Neuronal stem cell (in vitro differentiated cells): ENCODE measurements around the gene NECTIN3.

Source experiments
- DNase-seq: peaks from one replicate; pipeline ENCODE4 v3.0.0-alpha.2; 2013; ENCODE audit warnings: low spot score
- H2AFZ ChIP-seq: one replicate; pipeline ENCODE4 v1.6.1; 2013; ENCODE audit warnings: mild to moderate bottlenecking, low read length, inconsistent platforms
- H2AK5ac ChIP-seq: 2 replicates; pipeline ENCODE4 v1.6.1; 2013; ENCODE audit warnings: low read depth, mild to moderate bottlenecking, inconsistent platforms, low read length, moderate library complexity, mixed read lengths
- H2BK120ac ChIP-seq: 2 replicates; pipeline ENCODE4 v1.6.1; 2013; ENCODE audit warnings: low read depth, mild to moderate bottlenecking, inconsistent platforms, low read length, moderate library complexity, mixed read lengths
- H2BK12ac ChIP-seq: one replicate; pipeline ENCODE4 v1.6.1; 2013; ENCODE audit warnings: low read length, inconsistent platforms
- H2BK15ac ChIP-seq: 2 replicates; pipeline ENCODE4 v1.6.1; 2013; ENCODE audit warnings: mild to moderate bottlenecking, low read length, inconsistent platforms, mixed read lengths
- H2BK5ac ChIP-seq: one replicate; pipeline ENCODE4 v1.6.1; 2013; ENCODE audit warnings: inconsistent platforms, mild to moderate bottlenecking, low read length, moderate library complexity
- H3K14ac ChIP-seq: one replicate; pipeline ENCODE4 v1.6.1; 2013; ENCODE audit warnings: low read length, inconsistent platforms
- H3K18ac ChIP-seq: 2 replicates; pipeline ENCODE4 v1.6.1; 2013; ENCODE audit warnings: low read length, inconsistent platforms
- H3K23ac ChIP-seq: 2 replicates; pipeline ENCODE4 v1.6.1; 2013; ENCODE audit warnings: low read depth, mild to moderate bottlenecking, mixed read lengths, low read length, inconsistent platforms; ENCODE audit not compliant: poor library complexity
- H3K27ac ChIP-seq: replicated peaks from 3 replicates; pipeline ENCODE4 v1.5.1; 2013; ENCODE audit warnings: low read length, inconsistent platforms
- H3K27me3 ChIP-seq, 3 experiments: 2 replicates each; pipeline ENCODE4 v1.6.1; 2013; ENCODE audit warnings: low read length in 3 of 3, mild to moderate bottlenecking in 2 of 3, inconsistent platforms in 1 of 3, low read depth in 1 of 3, mixed read lengths in 1 of 3, moderate library complexity in 1 of 3; ENCODE audit not compliant: control insufficient read depth in 3 of 3, insufficient read depth in 3 of 3
- H3K36me3 ChIP-seq, 2 donors: replicated peaks in 1 of 2; 2 replicates each; pipeline ENCODE4 v1.6.1; 2013; ENCODE audit warnings: low read length in 2 of 2; ENCODE audit not compliant: control insufficient read depth in 2 of 2, insufficient read depth in 2 of 2
- H3K4ac ChIP-seq: 2 replicates; pipeline ENCODE4 v1.6.1; 2013; ENCODE audit warnings: inconsistent platforms, mild to moderate bottlenecking, low read length, moderate library complexity
- H3K4me1 ChIP-seq, 2 donors: 1 replicate in 1 of 2; 2 replicates in 1 of 2; pipeline ENCODE4 v1.6.1; 2013; ENCODE audit warnings: low read length in 2 of 2, low read depth in 1 of 2; ENCODE audit not compliant: control insufficient read depth in 2 of 2, insufficient read depth in 1 of 2
- H3K4me2 ChIP-seq: one replicate; pipeline ENCODE4 v1.6.1; 2013; ENCODE audit warnings: mild to moderate bottlenecking, low read length, inconsistent platforms; ENCODE audit not compliant: insufficient read depth, poor library complexity, severe bottlenecking
- H3K4me3 ChIP-seq, 2 donors: 2 replicates each; pipeline ENCODE4 v1.5.1; 2013; ENCODE audit warnings: low read length in 2 of 2, mild to moderate bottlenecking in 2 of 2, inconsistent platforms in 1 of 2, moderate library complexity in 1 of 2
- H3K79me1 ChIP-seq: one replicate; pipeline ENCODE4 v1.6.1; 2013; ENCODE audit warnings: low read depth, mild to moderate bottlenecking, inconsistent platforms, low read length, moderate library complexity
- H3K9ac ChIP-seq: one replicate; pipeline ENCODE4 v1.6.1; 2013; ENCODE audit warnings: mild to moderate bottlenecking, low read depth, low read length, inconsistent platforms; ENCODE audit not compliant: poor library complexity
- H3K9me3 ChIP-seq, 2 donors: replicated peaks in 1 of 2; 2 replicates each; pipeline versions ENCODE3 to v1.6.1; 2013; ENCODE audit warnings: low read length in 2 of 2, mild to moderate bottlenecking in 2 of 2, inconsistent platforms in 1 of 2, low read depth in 1 of 2, mixed read lengths in 1 of 2, moderate library complexity in 1 of 2; ENCODE audit not compliant: control insufficient read depth in 2 of 2, insufficient read depth in 1 of 2
- H4K8ac ChIP-seq: one replicate; pipeline ENCODE4 v1.6.1; 2013; ENCODE audit warnings: low read depth, mild to moderate bottlenecking, inconsistent platforms, low read length, moderate library complexity
- H4K91ac ChIP-seq: one replicate; pipeline ENCODE4 v1.6.1; 2013; ENCODE audit warnings: low read length, low read depth, mild to moderate bottlenecking, inconsistent platforms; ENCODE audit not compliant: poor library complexity
- WGBS, 2 donors: extraction: QIAGEN DNeasy Blood & Tissue Kit; methylation state at CpG; one replicate each; pipeline ENCODE4 v1.1.7; 2013; ENCODE audit warnings: missing lambda C conversion rate in 2 of 2, mixed read lengths in 1 of 2; ENCODE audit not compliant: insufficient read length in 2 of 2, insufficient replicate concordance in 1 of 2; ENCODE audit errors: extremely low coverage in 2 of 2; 5-methylcytosine and 5-hydroxymethylcytosine counted together

NECTIN3 gene

DNA sequence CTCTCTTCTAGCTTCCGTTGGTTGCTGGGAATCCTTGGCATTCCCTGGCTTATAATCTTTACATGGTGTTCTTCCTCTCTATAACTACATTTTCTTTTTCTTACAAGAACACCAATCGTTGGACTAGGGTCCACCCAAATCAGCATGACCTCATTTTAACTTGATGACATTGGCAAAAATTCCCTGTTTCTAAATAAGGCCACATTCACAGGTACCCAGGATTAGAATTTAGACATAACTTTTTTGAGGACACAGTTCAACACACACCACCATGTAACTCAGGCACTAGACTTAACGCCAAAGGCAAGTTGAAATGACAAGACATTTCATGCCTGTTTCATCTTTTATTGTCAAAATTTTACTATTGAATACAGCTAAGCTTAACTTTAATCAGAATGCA is 93.0 kb downstream of the NECTIN3 start:
- no peak overlapping the region for H3K23ac ChIP-seq
- DNase-seq: no peak
- peaks cover 0 to 3% of the 10 kb centered on the region in 2 donors for H3K36me3 ChIP-seq
- H2BK12ac ChIP-seq: no peak overlapping the region
- H3K14ac ChIP-seq: no peak overlapping the region
- no peaks in the 10 kb centered on the region for H3K79me1 ChIP-seq
- no peak overlapping the region for H2BK120ac ChIP-seq
- no peak overlapping the region for H2BK15ac ChIP-seq
- no peak overlapping the region for H3K4me3 ChIP-seq
- no peak overlapping the region for H3K27ac ChIP-seq
- no peak overlapping the region for H3K18ac ChIP-seq
- H3K4ac ChIP-seq: no peak overlapping the region
- H3K4me2 ChIP-seq: no peak overlapping the region
- H2BK5ac ChIP-seq: no peak overlapping the region
- H3K9ac ChIP-seq: no peak overlapping the region
- no peak overlapping the region for H2AK5ac ChIP-seq
- H4K8ac ChIP-seq: no peak overlapping the region
- no peaks in the 10 kb centered on the region for H3K27me3 ChIP-seq
- no peaks in the 10 kb centered on the region for H3K4me1 ChIP-seq
- no peaks in the 10 kb centered on the region for H3K9me3 ChIP-seq
- H2AFZ ChIP-seq: no peak overlapping the region
- H4K91ac ChIP-seq: no peak overlapping the region
- no CpG with 5 or more reads among the region's 3 CpGs for WGBS, 2 donors

GRCh38 chr3:111165411-111165810 is 93.8 kb downstream of the NECTIN3 start:
- H3K9ac ChIP-seq: no peak overlapping the region
- H2BK5ac ChIP-seq: no peak overlapping the region
- H3K4me3 ChIP-seq: no peak overlapping the region
- H3K27me3 ChIP-seq: no peaks in the 10 kb centered on the region
- no peaks in the 10 kb centered on the region for H3K4me1 ChIP-seq
- no peak overlapping the region for H3K4me2 ChIP-seq
- WGBS, 2 donors: no CpG with 5 or more reads among the region's 3 CpGs
- H3K79me1 ChIP-seq: no peaks in the 10 kb centered on the region
- no peak overlapping the region for H3K18ac ChIP-seq
- no peak overlapping the region for H2BK120ac ChIP-seq
- no peaks in the 10 kb centered on the region for H3K9me3 ChIP-seq
- H2BK12ac ChIP-seq: no peak overlapping the region
- H2BK15ac ChIP-seq: no peak overlapping the region
- DNase-seq: no peak
- no peak overlapping the region for H4K91ac ChIP-seq
- no peak overlapping the region for H3K27ac ChIP-seq
- H4K8ac ChIP-seq: no peak overlapping the region
- H3K36me3 ChIP-seq: peaks cover 0 to 3% of the 10 kb centered on the region in 2 donors
- H2AK5ac ChIP-seq: no peak overlapping the region
- no peak overlapping the region for H3K14ac ChIP-seq
- H3K23ac ChIP-seq: no peak overlapping the region
- H2AFZ ChIP-seq: no peak overlapping the region
- no peak overlapping the region for H3K4ac ChIP-seq

DNA sequence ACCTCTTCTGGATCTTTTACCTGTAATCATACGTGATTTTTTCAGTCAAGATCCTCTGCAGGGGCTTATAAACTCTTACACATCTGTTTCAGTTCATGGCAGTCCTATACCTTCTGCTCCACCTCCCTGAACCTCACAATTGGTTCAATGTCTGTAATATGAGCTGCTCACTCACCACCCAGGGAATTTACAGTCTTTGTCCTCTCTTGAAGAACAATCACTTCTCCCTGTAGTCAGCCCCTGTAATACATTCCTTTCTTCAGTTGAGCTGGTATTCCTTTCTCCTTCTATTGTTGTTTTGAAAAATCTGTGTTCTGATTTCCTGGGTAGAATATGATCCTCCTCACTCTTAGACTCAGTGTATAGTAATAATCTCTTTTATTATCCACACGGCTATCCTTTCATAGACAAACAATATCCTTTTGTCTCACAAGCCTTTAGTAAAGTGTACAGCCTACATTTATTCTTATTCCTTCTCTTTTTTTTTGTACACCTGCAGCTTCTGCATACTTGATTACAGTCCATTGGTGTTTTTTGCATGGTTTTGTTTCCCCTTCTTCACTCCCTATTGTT is 101.8 kb downstream of the NECTIN3 start:
- Histone ChIP-seq H4K8ac (no peak overlapping the region), H3K36me3 (peaks cover 3 to 27% of the 10 kb centered on the region in 2 donors), H2BK120ac (no peak overlapping the region), H3K4me2 (no peak overlapping the region), H3K79me1 (peaks cover 2% of the 10 kb centered on the region), H2BK15ac (no peak overlapping the region), H3K9ac (no peak overlapping the region), H3K4me1 (peaks cover 0 to 4% of the 10 kb centered on the region in 2 donors), H3K27me3 (no peaks in the 10 kb centered on the region), H3K4ac (no peak overlapping the region), H3K14ac (no peak overlapping the region), H2BK12ac (no peak overlapping the region), H2BK5ac (no peak overlapping the region), H3K23ac (no peak overlapping the region), H2AK5ac (no peak overlapping the region), H3K18ac (no peak overlapping the region), H3K9me3 (peaks cover 0 to 25% of the 10 kb centered on the region in 2 donors), H2AFZ (no peak overlapping the region), H3K27ac (no peak overlapping the region), H3K4me3 (no peak overlapping the region), H4K91ac (no peak overlapping the region)
- no CpG with 5 or more reads among the region's 2 CpGs for WGBS, 2 donors
- peak; percentile 8 for DNase-seq

DNA sequence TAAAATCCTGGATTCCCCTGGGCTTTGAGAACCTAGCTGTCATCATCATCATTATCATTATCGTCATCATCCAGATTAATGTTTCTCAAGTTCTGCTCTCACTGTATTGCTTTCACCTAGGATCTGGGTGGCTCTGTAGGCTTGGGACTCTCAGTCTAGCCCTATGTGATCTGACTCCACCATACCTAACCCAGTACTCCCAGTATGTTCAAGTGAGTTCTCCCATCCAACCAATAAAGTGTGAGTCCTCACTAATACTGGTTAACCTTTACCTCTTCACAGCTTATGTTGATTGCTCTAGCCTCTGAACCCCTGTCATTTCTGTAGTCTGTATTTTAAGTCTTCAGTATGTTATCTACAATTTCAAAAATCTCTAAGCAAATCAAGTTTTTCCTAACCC is 102.3 kb downstream of the NECTIN3 start:
- peaks cover 2% of the 10 kb centered on the region for H3K79me1 ChIP-seq
- no peak overlapping the region for H4K8ac ChIP-seq
- no peak overlapping the region for H3K23ac ChIP-seq
- H4K91ac ChIP-seq: no peak overlapping the region
- no CpG with 5 or more reads among the region's 1 CpG for WGBS, 2 donors
- no peak overlapping the region for H2BK12ac ChIP-seq
- peaks cover 0 to 5% of the 10 kb centered on the region in 2 donors for H3K4me1 ChIP-seq
- DNase-seq: no peak
- H3K14ac ChIP-seq: no peak overlapping the region
- no peak overlapping the region for H3K4me3 ChIP-seq
- H2BK120ac ChIP-seq: no peak overlapping the region
- no peak overlapping the region for H2AFZ ChIP-seq
- H2BK5ac ChIP-seq: no peak overlapping the region
- no peak overlapping the region for H3K9ac ChIP-seq
- no peak overlapping the region for H3K18ac ChIP-seq
- no peak overlapping the region for H2BK15ac ChIP-seq
- no peak overlapping the region for H3K27ac ChIP-seq
- no peaks in the 10 kb centered on the region for H3K27me3 ChIP-seq
- no peak overlapping the region for H2AK5ac ChIP-seq
- peaks cover 0 to 25% of the 10 kb centered on the region in 2 donors for H3K9me3 ChIP-seq
- no peak overlapping the region for H3K4ac ChIP-seq
- H3K4me2 ChIP-seq: no peak overlapping the region
- peaks cover 3 to 27% of the 10 kb centered on the region in 2 donors for H3K36me3 ChIP-seq
